Liver (tissue), 9 donors: ENCODE data around the gene ABHD14A. TPM values are rescaled to one million over a fixed set of nuclear protein-coding genes. Genes with fewer than 3 reads are reported as not detected.

Source experiments
- DNase-seq: peaks from one replicate; pipeline ENCODE4 v3.0.0-alpha.2; 2017; ENCODE audit warnings: low spot score
- H3K27ac ChIP-seq, 2 donors: one replicate each; pipeline ENCODE4 v1.7.0; 2013; ENCODE audit warnings: inconsistent platforms in 2 of 2, low read length in 2 of 2, control low read depth in 1 of 2, low read depth in 1 of 2, mild to moderate bottlenecking in 1 of 2
- H3K27me3 ChIP-seq, 4 donors: one replicate each; pipeline versions ENCODE4 v1.6.1 to v1.7.0; 2013; ENCODE audit warnings: low read length in 3 of 4, inconsistent platforms in 1 of 4, mild to moderate bottlenecking in 1 of 4, moderate library complexity in 1 of 4; ENCODE audit not compliant: control insufficient read depth in 4 of 4, insufficient read depth in 4 of 4
- H3K36me3 ChIP-seq, 4 donors: one replicate each; pipeline versions ENCODE4 v1.6.1 to v1.7.0; 2013; ENCODE audit warnings: low read length in 3 of 4, mild to moderate bottlenecking in 3 of 4, low read depth in 1 of 4, moderate library complexity in 1 of 4; ENCODE audit not compliant: control insufficient read depth in 4 of 4, insufficient read depth in 3 of 4
- H3K4me1 ChIP-seq, 4 donors: one replicate each; pipeline versions ENCODE4 v1.6.1 to v1.7.0; 2013; ENCODE audit warnings: low read length in 3 of 4, mild to moderate bottlenecking in 3 of 4, moderate library complexity in 1 of 4; ENCODE audit not compliant: control insufficient read depth in 4 of 4, insufficient read depth in 4 of 4
- H3K4me3 ChIP-seq, 3 donors: one replicate each; pipeline versions ENCODE4 v1.6.1 to v1.7.0; 2013; ENCODE audit warnings: low read length in 3 of 3, control low read depth in 1 of 3, low read depth in 1 of 3, mild to moderate bottlenecking in 1 of 3
- H3K9ac ChIP-seq, 2 donors: one replicate each; pipeline ENCODE4 v1.7.0; 2013; ENCODE audit warnings: low read length in 2 of 2, mild to moderate bottlenecking in 2 of 2, moderate library complexity in 2 of 2, control low read depth in 1 of 2, low read depth in 1 of 2
- H3K9me3 ChIP-seq, 4 donors: one replicate each; pipeline versions ENCODE4 v1.6.1 to v1.7.0; 2013; ENCODE audit warnings: low read length in 3 of 4; ENCODE audit not compliant: control insufficient read depth in 4 of 4
- EGR1 ChIP-seq, 2 donors: IDR thresholded peaks; 2 replicates each; pipeline ENCODE4 v1.6.1; 2016 to 2018; ENCODE audit warnings: antibody characterized with exemption in 2 of 2, low read depth in 2 of 2
- FOXA1 ChIP-seq: IDR thresholded peaks from 2 replicates; pipeline ENCODE4 v1.6.1; 2016; ENCODE audit warnings: antibody characterized with exemption
- FOXA2 ChIP-seq: IDR thresholded peaks from 2 replicates; pipeline ENCODE4 v1.6.1; 2016; ENCODE audit warnings: antibody characterized with exemption
- GABPA ChIP-seq, 2 donors: IDR thresholded peaks in 1 of 2; conservative IDR thresholded peaks in 1 of 2; 2 replicates each; pipeline ENCODE4 v1.6.1; 2016; ENCODE audit warnings: antibody characterized with exemption in 2 of 2, mild to moderate bottlenecking in 1 of 2, moderate library complexity in 1 of 2
- HNF4A ChIP-seq, 2 donors: conservative IDR thresholded peaks; 2 replicates each; pipeline ENCODE4 v1.6.1; 2016; ENCODE audit warnings: antibody characterized with exemption in 2 of 2, mild to moderate bottlenecking in 2 of 2
- HNF4G ChIP-seq: IDR thresholded peaks from 2 replicates; pipeline ENCODE4 v1.6.1; 2016; ENCODE audit warnings: antibody characterized with exemption
- JUND ChIP-seq, 2 donors: IDR thresholded peaks; 2 replicates each; pipeline ENCODE4 v1.6.1; 2016; ENCODE audit warnings: antibody characterized with exemption in 2 of 2
- NR2F2 ChIP-seq: IDR thresholded peaks from 2 replicates; pipeline ENCODE4 v1.6.1; 2016; ENCODE audit warnings: antibody characterized with exemption
- RAD21 ChIP-seq, 2 donors: IDR thresholded peaks; 2 replicates each; pipeline ENCODE4 v1.6.1; 2016; ENCODE audit warnings: antibody characterized with exemption in 2 of 2, mild to moderate bottlenecking in 2 of 2
- RXRA ChIP-seq, 2 donors: IDR thresholded peaks; 2 replicates each; pipeline ENCODE4 v1.6.1; 2017 to 2018; ENCODE audit warnings: antibody characterized with exemption in 2 of 2, mild to moderate bottlenecking in 1 of 2
- SP1 ChIP-seq: IDR thresholded peaks from 2 replicates; pipeline ENCODE4 v1.6.1; 2018; ENCODE audit warnings: antibody characterized with exemption, mild to moderate bottlenecking
- TAF1 ChIP-seq: conservative IDR thresholded peaks from 2 replicates; pipeline ENCODE4 v1.6.1; 2016; ENCODE audit warnings: antibody characterized with exemption, mild to moderate bottlenecking
- YY1 ChIP-seq: IDR thresholded peaks from 2 replicates; pipeline ENCODE4 v1.6.1; 2016; ENCODE audit warnings: antibody characterized with exemption, mild to moderate bottlenecking
- WGBS: extraction: QIAGEN DNeasy Blood & Tissue Kit; methylation state at CpG from one replicate; pipeline ENCODE4 v1.1.7; 2013; 5-methylcytosine and 5-hydroxymethylcytosine counted together
- polyA plus RNA-seq, 2 donors: library from polyadenylated mRNA; stranded (reverse) in 1 of 2; unstranded in 1 of 2; fragments of 200-250 nt in 1 of 2; fragments of >200 nt in 1 of 2; fragmentation: Nextera tagmentation in 1 of 2; extraction: Ambion mirVana in 1 of 2; gene quantifications; one replicate each; pipeline versions ENCODE4 v1.2.1 to v1.2.3, GENCODE V29; 2013 to 2015
- total RNA-seq, 2 donors: library from RNA; depleted of rRNA; stranded (reverse); fragments of >200 nt; gene quantifications; one replicate each; pipeline ENCODE4 v1.2.3, GENCODE V29; 2014
- TF ChIP-seq, protein P1 (sequence below): IDR thresholded peaks from 2 replicates; pipeline ENCODE4 v1.6.1; 2016; ENCODE audit warnings: antibody characterized with exemption
- TF ChIP-seq, protein P2 (sequence below): IDR thresholded peaks from 2 replicates; pipeline ENCODE4 v1.6.1; 2016; ENCODE audit warnings: antibody characterized with exemption
- TF ChIP-seq, protein P3 (sequence below): fragments of 150-350 bp; IDR thresholded peaks from 2 replicates; pipeline ENCODE4 v1.5.1; 2017; ENCODE audit warnings: improper control_type of control experiment, low read depth, low read length; ENCODE audit not compliant: missing input control
- TF ChIP-seq, protein P4 (sequence below): IDR thresholded peaks from 2 replicates; pipeline ENCODE4 v1.6.1; 2016; ENCODE audit warnings: antibody characterized with exemption
- TF ChIP-seq, protein P5 (sequence below): IDR thresholded peaks from 2 replicates; pipeline ENCODE4 v1.6.1; 2016; ENCODE audit warnings: antibody characterized with exemption, mild to moderate bottlenecking
- donor health status: healthy.
- donor health status: healthy.
- donor health status: healthy.
- donor health status: healthy.
- donor health status: healthy.

ABHD14A gene
- total and polyA plus RNA-seq, 4 donors = 8.2 to 19.9 (median 13.4) TPM

DNA sequence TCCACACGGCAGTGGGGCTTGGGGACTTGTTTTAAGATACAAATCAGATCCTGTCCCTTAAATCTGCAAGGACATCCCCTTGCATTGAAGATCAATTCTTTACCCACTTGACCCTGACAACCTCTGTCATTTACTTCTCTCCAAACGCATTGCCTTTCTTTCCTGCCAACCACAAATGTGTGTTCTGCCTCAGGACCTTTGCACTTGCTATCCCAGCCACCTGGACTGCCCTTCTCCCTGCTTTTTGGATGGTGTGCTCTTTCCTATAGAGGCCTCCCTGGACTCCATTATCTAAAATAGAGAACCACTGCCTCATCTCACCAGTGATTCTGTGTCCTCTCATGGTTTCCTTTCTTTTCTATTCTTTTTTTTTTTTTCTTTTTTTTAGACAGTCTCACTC lies 22.3 kb downstream of the ABHD14A start:
- DNase-seq = no peak
- no peaks in the 10 kb centered on the region for H3K9me3 ChIP-seq
- TF ChIP-seq EGR1 (IDR thresholded peaks at IDR 0.05; ENCODE audit: low read depth in 2 of 2) (no peak), SP1 (no peak), HNF4A (conservative IDR thresholded peaks at IDR 0.05) (no peak), JUND (IDR thresholded peaks at IDR 0.05) (no peak), HNF4G (no peak), FOXA1 (no peak), YY1 (no peak), RAD21 (IDR thresholded peaks at IDR 0.05) (no peak), GABPA (IDR thresholded peaks at IDR 0.05 in 1 of 2, conservative IDR thresholded peaks at IDR 0.05 in 1 of 2) (no peak), FOXA2 (no peak), RXRA (IDR thresholded peaks at IDR 0.05) (no peak), TAF1 (no peak), NR2F2 (no peak)
- TF ChIP-seq, protein P1, sequence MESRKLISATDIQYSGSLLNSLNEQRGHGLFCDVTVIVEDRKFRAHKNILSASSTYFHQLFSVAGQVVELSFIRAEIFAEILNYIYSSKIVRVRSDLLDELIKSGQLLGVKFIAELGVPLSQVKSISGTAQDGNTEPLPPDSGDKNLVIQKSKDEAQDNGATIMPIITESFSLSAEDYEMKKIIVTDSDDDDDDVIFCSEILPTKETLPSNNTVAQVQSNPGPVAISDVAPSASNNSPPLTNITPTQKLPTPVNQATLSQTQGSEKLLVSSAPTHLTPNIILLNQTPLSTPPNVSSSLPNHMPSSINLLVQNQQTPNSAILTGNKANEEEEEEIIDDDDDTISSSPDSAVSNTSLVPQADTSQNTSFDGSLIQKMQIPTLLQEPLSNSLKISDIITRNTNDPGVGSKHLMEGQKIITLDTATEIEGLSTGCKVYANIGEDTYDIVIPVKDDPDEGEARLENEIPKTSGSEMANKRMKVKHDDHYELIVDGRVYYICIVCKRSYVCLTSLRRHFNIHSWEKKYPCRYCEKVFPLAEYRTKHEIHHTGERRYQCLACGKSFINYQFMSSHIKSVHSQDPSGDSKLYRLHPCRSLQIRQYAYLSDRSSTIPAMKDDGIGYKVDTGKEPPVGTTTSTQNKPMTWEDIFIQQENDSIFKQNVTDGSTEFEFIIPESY = no peak
- TF ChIP-seq, protein P2, sequence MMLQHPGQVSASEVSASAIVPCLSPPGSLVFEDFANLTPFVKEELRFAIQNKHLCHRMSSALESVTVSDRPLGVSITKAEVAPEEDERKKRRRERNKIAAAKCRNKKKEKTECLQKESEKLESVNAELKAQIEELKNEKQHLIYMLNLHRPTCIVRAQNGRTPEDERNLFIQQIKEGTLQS = no peak
- TF ChIP-seq, protein P3, sequence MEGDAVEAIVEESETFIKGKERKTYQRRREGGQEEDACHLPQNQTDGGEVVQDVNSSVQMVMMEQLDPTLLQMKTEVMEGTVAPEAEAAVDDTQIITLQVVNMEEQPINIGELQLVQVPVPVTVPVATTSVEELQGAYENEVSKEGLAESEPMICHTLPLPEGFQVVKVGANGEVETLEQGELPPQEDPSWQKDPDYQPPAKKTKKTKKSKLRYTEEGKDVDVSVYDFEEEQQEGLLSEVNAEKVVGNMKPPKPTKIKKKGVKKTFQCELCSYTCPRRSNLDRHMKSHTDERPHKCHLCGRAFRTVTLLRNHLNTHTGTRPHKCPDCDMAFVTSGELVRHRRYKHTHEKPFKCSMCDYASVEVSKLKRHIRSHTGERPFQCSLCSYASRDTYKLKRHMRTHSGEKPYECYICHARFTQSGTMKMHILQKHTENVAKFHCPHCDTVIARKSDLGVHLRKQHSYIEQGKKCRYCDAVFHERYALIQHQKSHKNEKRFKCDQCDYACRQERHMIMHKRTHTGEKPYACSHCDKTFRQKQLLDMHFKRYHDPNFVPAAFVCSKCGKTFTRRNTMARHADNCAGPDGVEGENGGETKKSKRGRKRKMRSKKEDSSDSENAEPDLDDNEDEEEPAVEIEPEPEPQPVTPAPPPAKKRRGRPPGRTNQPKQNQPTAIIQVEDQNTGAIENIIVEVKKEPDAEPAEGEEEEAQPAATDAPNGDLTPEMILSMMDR = no peak
- TF ChIP-seq, protein P4, sequence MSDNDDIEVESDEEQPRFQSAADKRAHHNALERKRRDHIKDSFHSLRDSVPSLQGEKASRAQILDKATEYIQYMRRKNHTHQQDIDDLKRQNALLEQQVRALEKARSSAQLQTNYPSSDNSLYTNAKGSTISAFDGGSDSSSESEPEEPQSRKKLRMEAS = no peak
- TF ChIP-seq, protein P5, sequence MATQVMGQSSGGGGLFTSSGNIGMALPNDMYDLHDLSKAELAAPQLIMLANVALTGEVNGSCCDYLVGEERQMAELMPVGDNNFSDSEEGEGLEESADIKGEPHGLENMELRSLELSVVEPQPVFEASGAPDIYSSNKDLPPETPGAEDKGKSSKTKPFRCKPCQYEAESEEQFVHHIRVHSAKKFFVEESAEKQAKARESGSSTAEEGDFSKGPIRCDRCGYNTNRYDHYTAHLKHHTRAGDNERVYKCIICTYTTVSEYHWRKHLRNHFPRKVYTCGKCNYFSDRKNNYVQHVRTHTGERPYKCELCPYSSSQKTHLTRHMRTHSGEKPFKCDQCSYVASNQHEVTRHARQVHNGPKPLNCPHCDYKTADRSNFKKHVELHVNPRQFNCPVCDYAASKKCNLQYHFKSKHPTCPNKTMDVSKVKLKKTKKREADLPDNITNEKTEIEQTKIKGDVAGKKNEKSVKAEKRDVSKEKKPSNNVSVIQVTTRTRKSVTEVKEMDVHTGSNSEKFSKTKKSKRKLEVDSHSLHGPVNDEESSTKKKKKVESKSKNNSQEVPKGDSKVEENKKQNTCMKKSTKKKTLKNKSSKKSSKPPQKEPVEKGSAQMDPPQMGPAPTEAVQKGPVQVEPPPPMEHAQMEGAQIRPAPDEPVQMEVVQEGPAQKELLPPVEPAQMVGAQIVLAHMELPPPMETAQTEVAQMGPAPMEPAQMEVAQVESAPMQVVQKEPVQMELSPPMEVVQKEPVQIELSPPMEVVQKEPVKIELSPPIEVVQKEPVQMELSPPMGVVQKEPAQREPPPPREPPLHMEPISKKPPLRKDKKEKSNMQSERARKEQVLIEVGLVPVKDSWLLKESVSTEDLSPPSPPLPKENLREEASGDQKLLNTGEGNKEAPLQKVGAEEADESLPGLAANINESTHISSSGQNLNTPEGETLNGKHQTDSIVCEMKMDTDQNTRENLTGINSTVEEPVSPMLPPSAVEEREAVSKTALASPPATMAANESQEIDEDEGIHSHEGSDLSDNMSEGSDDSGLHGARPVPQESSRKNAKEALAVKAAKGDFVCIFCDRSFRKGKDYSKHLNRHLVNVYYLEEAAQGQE = no peak
- no peak overlapping the region for H3K9ac ChIP-seq
- H3K4me3 ChIP-seq = no peak overlapping the region
- WGBS = 49% methylated on average over 2 of the region's 2 CpGs
- no peaks in the 10 kb centered on the region for H3K27me3 ChIP-seq
- H3K36me3 ChIP-seq = peaks cover 3 to 20% (median 12%) of the 10 kb centered on the region in 4 donors
- no peak overlapping the region for H3K27ac ChIP-seq
- H3K4me1 ChIP-seq = peaks cover 4 to 24% (median 13%) of the 10 kb centered on the region in 4 donors
